ENCODE measurements around the gene MAGEE2.
A peak's percentile ranks its signal among the peaks of the same experiment; 100 is the strongest.
"Not testable (repeated sequence)": the region's sequence is repeated elsewhere in the genome, so short reads cannot be mapped to it uniquely, and the experiment has no call there.

Gene MAGEE2, protein sequence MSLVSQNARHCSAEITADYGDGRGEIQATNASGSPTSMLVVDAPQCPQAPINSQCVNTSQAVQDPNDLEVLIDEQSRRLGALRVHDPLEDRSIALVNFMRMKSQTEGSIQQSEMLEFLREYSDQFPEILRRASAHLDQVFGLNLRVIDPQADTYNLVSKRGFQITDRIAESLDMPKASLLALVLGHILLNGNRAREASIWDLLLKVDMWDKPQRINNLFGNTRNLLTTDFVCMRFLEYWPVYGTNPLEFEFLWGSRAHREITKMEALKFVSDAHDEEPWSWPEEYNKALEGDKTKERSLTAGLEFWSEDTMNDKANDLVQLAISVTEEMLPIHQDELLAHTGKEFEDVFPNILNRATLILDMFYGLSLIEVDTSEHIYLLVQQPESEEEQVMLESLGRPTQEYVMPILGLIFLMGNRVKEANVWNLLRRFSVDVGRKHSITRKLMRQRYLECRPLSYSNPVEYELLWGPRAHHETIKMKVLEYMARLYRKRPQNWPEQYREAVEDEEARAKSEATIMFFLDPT
- 0 reads per million in 2 donors for total RNA-seq

DNA sequence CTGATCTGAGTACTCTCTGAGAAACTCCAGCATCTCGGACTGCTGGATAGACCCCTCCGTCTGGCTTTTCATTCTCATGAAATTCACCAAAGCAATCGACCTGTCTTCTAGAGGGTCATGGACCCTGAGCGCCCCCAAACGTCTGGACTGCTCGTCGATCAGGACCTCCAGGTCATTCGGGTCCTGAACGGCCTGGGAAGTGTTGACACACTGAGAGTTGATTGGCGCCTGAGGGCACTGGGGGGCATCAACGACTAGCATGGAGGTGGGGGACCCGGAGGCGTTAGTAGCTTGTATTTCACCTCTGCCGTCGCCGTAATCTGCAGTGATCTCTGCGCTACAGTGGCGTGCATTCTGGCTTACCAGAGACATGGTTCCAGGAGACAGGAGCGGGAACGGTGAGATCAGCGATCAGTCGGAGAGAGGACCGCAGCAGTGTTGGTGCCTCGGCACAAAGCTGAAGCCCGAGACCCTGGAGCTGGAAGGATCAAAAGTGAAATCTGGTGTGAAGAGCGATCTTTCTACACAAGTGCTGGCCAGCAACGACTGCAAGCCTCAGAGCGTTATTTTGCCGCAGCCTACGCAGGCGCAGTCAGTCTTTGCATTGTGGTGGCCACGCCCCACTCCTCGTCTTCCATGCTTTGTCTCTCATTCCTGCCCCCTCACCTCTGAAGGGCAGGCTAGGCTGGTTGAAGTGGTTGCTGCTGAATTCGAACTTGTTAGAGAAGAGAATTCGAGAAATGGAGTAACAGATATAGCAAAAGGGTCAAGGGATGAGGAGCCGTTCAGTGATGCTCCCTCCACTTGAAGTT is at the start of gene MAGEE2:
Gene MAGEE2 (minus strand): TSS at position 575 of the 812 bp plus-strand sequence. CDS start 203 bp downstream, at position 372.
- peak in 1 of 5 experiments; percentile 7 for DNase-seq

DNA sequence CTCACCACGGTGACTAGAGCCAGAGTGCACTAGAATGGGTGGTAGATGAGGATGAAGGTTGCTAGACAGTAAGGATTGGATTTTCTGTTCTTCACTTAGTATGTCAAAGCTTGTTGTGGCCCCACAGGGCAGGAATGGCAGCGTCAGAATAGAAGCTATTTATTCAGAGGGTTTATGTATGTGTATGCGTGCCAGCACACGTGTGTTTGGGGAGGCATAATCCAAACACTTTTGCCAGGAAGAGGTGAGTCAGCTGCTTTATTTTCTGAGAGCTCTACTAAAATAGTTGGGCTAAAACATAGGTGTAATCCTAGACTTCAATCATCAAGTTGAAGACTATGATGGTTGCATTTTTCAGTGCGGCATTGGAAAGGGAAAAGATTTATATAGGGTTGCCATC is 1.2 kb upstream of the MAGEE2 start:
- no peak for DNase-seq

DNA sequence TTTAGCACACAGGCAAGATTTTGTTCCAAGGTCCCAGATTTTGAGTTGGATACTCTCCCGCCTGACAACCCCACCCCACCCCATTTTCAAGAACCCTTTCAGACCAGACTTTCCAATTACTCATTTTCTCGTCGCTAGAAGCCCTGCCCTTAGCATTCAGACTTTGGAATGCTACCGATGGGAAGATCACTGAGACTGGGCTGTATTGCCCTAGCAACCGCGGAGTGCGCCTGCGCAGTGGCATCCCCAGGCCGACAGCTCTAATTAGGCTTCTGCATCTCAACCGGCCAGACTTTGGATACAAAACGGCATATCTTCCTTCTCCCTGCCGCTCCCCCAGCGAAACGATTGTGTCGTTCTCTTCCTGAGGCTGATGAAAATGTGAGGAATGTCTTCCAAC is 3.4 kb downstream of the MAGEE2 start:
- DNase-seq = no peak

DNA sequence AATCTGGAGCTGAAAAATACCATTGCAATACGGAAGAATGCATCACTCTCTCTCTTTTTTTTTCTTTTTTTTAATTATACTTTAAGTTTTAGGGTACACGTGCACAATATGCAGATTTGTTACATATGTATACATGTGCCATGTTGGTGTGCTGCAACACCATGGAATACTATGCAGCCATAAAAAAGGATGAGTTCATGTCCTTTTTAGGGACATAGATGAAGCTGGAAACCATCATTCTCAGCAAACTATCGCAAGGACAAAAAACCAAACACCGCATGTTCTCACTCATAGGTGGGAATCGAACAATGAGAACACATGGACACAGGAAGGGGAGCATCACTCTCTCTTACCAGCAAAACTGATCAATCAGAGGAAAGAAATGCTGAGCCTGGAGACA is 17.0 kb downstream of the MAGEE2 start:
- not testable (repeated sequence) for DNase-seq

DNA sequence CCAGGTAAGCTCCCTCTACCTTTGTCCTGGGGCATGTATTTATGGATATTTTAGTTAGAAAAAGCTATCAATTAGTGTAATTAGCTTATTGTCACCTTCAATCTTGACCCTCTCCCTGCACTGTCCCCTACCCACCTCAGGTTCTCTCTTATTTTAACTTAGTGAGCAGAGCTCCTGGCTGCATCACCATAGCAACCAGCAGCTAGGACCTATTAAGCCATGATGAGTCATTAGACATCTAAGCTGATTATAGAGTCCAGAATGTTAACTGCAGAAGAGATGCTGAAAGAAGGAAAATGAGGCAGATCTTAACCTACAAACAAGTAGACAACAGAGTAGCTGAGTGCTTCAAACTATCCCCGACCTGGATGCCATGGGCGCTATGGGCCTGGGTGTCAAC is 36.6 kb downstream of the MAGEE2 start:
- DNase-seq = no peak

DNA sequence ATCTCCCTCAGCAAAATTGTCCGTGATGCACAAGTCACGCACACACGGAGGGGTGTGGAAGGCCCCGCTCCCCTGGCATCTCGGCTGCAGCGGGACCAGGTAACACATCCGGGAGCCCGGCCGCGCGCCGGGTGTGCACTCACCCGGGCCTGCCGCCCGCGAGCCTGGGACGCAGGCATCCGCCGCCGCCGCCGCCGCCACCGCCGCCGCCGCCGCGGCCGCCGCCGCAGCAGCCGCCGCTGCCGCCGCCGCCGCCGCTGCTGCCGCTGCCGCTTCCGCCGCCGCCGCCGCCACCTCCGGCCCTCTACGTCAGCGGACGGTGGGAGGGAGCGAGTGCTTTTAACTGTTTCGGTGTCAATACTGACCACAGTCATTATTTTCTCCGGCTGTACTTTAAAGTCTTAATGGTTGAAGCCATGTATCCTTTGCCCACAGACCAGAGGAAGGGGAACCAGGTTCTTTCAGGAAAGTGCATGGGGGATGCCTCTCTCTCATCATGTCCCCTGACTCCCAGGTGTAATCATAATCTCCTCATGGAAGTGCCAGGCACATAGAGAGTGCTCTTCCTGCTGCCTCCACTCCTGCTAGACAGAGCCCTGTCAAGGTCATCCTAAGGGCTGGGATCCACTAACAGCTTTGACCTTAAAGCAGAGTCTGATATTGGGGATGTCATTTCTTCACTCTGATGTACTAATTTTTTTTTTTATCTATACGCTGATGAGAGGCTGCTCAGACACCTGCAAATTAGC is 38.0 kb downstream of the MAGEE2 start:
- DNase-seq = peak in 3 of 5 experiments; percentile 6 to 51 (median 15)
